HEK293 (cell line): Measurements from ENCODE around the gene ETV6.

Experiments used
- CTCF ChIA-PET: fragments of 350-600 bp; formaldehyde crosslinking; extraction: SDS; loops from one replicate; lab custom pipeline; 2021; ENCODE audit warnings: antibody characterized with exemption; lab: Yijun Ruan, JAX
- POLR2A ChIA-PET: fragments of 300-600 bp; formaldehyde crosslinking; extraction: SDS; loops from one replicate; lab custom pipeline; 2020; ENCODE audit warnings: antibody characterized with exemption, inconsistent platforms; lab: Yijun Ruan, JAX
- H3K27ac ChIP-seq: fragments of 200-500 bp; sonication (Bioruptor generic); 2 replicates; pipeline ENCODE4 v1.5.1; 2014; ENCODE audit warnings: low read depth, low read length, control low read depth, inconsistent platforms; ENCODE audit errors: extremely low read depth
- H3K36me3 ChIP-seq, 2 experiments: fragments of 200-500 bp in 1 of 2; sonication (Bioruptor generic) in 1 of 2; 1 replicate in 1 of 2; 2 replicates in 1 of 2; pipeline ENCODE4 v1.5.1; 2014 to 2017; ENCODE audit warnings: inconsistent platforms in 2 of 2, low read length in 2 of 2; ENCODE audit not compliant: control insufficient read depth in 2 of 2, insufficient read depth in 1 of 2
- H3K4me1 ChIP-seq: fragments of 200-500 bp; sonication (Bioruptor generic); 2 replicates; pipeline ENCODE4 v1.5.1; 2014; ENCODE audit warnings: mild to moderate bottlenecking, low read length, inconsistent platforms; ENCODE audit not compliant: control insufficient read depth, insufficient read depth
- H3K4me3 ChIP-seq: 2 replicates; pipeline ENCODE4 v1.5.1; 2011; ENCODE audit warnings: low read depth, mild to moderate bottlenecking, control low read depth, low read length, moderate library complexity
- H3K9me3 ChIP-seq: fragments of 200-500 bp; sonication (Bioruptor generic); 2 replicates; pipeline ENCODE4 v1.5.1; 2014; ENCODE audit warnings: low read depth, low read length, inconsistent platforms; ENCODE audit not compliant: control insufficient read depth, insufficient read depth
- HOXC10 ChIP-seq: sonication (generic); formaldehyde crosslinking; IDR thresholded peaks from 2 replicates; pipeline ENCODE4 v1.8.1; 2023; ENCODE audit warnings: mild to moderate bottlenecking, missing genetic modification reagents
- KLF10 ChIP-seq: fragments of 450-650 bp; IDR thresholded peaks from 2 replicates; pipeline ENCODE4 v1.5.1; 2018; ENCODE audit warnings: missing biosample characterization, mild to moderate bottlenecking, missing genetic modification characterization
- MEIS1 ChIP-seq: sonication (generic); formaldehyde crosslinking; IDR thresholded peaks from 2 replicates; pipeline ENCODE4 v1.8.1; 2022; ENCODE audit warnings: missing genetic modification reagents, mild to moderate bottlenecking, borderline replicate concordance
- OSR2 ChIP-seq: fragments of 450-650 bp; formaldehyde crosslinking; IDR thresholded peaks from 2 replicates; pipeline ENCODE4 v1.5.1; 2016; ENCODE audit warnings: missing biosample characterization, missing genetic modification characterization
- SCRT1 ChIP-seq: fragments of 450-650 bp; formaldehyde crosslinking; IDR thresholded peaks from 2 replicates; pipeline ENCODE4 v1.5.1; 2016; ENCODE audit warnings: missing biosample characterization, missing genetic modification characterization, borderline replicate concordance
- SP7 ChIP-seq: fragments of 450-650 bp; formaldehyde crosslinking; IDR thresholded peaks from 2 replicates; pipeline ENCODE4 v1.5.1; 2016; ENCODE audit warnings: missing biosample characterization, missing genetic modification characterization
- ZNF112 ChIP-seq: fragments of 450-650 bp; formaldehyde crosslinking; IDR thresholded peaks from 2 replicates; pipeline ENCODE4 v1.5.0; 2017; ENCODE audit warnings: missing biosample characterization, missing genetic modification characterization
- ZNF140 ChIP-seq: fragments of 450-650 bp; formaldehyde crosslinking; IDR thresholded peaks from 2 replicates; pipeline ENCODE4 v1.5.1; 2016; ENCODE audit warnings: missing biosample characterization, missing genetic modification characterization
- ZNF175 ChIP-seq: fragments of 450-650 bp; formaldehyde crosslinking; IDR thresholded peaks from 2 replicates; pipeline ENCODE4 v1.5.1; 2016; ENCODE audit warnings: missing biosample characterization, missing genetic modification characterization
- ZNF24 ChIP-seq: fragments of 450-650 bp; formaldehyde crosslinking; IDR thresholded peaks from 2 replicates; pipeline ENCODE4 v1.5.1; 2016; ENCODE audit warnings: missing biosample characterization, missing genetic modification characterization
- ZNF37A ChIP-seq: fragments of 450-650 bp; IDR thresholded peaks from 2 replicates; pipeline ENCODE4 v1.5.1; 2018; ENCODE audit warnings: missing biosample characterization, missing genetic modification characterization
- ZNF654 ChIP-seq: fragments of 450-650 bp; formaldehyde crosslinking; IDR thresholded peaks from 2 replicates; pipeline ENCODE4 v1.5.1; 2016; ENCODE audit warnings: low read depth, missing biosample characterization, missing genetic modification characterization
- ZNF664 ChIP-seq: fragments of 450-650 bp; formaldehyde crosslinking; IDR thresholded peaks from 2 replicates; pipeline ENCODE4 v1.5.1; 2016; ENCODE audit warnings: missing biosample characterization, missing genetic modification characterization
- TF ChIP-seq, protein P1 (sequence below): fragments of 450-650 bp; formaldehyde crosslinking; IDR thresholded peaks from 2 replicates; pipeline ENCODE4 v1.5.1; 2016; ENCODE audit warnings: missing biosample characterization, missing genetic modification characterization
- TF ChIP-seq, protein P2 (sequence below): fragments of 450-650 bp; formaldehyde crosslinking; IDR thresholded peaks from 2 replicates; pipeline ENCODE4 v1.5.1; 2016; ENCODE audit warnings: missing biosample characterization, missing genetic modification characterization
- TF ChIP-seq, protein P3 (sequence below): fragments of 450-650 bp; IDR thresholded peaks from 2 replicates; pipeline ENCODE4 v1.5.1; 2018; ENCODE audit warnings: missing biosample characterization, missing genetic modification characterization
- TF ChIP-seq, protein P4 (sequence below): fragments of 450-650 bp; formaldehyde crosslinking; IDR thresholded peaks from 2 replicates; pipeline ENCODE4 v1.5.1; 2016; ENCODE audit warnings: missing biosample characterization, missing genetic modification characterization, low read depth
- TF ChIP-seq, protein P5 (sequence below): fragments of 450-650 bp; formaldehyde crosslinking; IDR thresholded peaks from 2 replicates; pipeline ENCODE4 v1.5.1; 2016; ENCODE audit warnings: missing biosample characterization, missing genetic modification characterization

Gene ETV6

DNA sequence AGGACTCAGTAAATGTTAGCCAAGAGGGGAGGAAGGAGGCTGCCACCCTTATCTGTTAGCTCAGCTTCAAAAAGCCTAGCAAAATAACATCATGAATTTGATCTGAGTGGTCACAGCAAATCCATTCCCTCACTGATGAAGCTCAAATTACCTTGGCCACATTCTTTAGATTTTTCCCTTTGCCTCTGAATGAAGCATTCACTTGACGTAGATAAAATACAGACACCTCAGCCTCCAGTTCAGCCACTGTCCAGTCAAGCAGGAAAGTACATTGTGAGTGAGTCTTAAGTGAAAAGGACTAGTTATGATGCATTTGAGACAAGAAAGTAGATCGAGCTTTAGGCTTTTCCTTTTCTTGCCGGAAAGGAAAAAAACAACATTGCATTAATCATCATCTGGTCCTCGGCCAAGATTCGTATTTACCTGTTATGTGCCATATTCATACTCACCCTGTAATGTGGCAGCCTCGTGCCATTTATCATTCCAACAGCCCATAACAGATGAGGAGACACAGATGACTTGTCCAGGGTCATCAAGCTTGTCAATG lies 146.5 kb downstream of the ETV6 start:
- no peak overlapping the region for H3K27ac ChIP-seq
- peaks cover 12% of the 10 kb centered on the region for H3K4me1 ChIP-seq
- H3K4me3 ChIP-seq = no peak overlapping the region
- no peaks in the 10 kb centered on the region for H3K36me3 ChIP-seq
- no peaks in the 10 kb centered on the region for H3K9me3 ChIP-seq
- TF ChIP-seq KLF10 (no peak), ZNF24 (tag by site-specific recombination) (no peak), MEIS1 (CRISPR knock-in tag) (no peak), ZNF664 (tag by site-specific recombination) (no peak), ZNF112 (tag by site-specific recombination) (no peak), OSR2 (tag by site-specific recombination) (no peak), ZNF140 (tag by site-specific recombination) (no peak)
- TF ChIP-seq, protein P1, sequence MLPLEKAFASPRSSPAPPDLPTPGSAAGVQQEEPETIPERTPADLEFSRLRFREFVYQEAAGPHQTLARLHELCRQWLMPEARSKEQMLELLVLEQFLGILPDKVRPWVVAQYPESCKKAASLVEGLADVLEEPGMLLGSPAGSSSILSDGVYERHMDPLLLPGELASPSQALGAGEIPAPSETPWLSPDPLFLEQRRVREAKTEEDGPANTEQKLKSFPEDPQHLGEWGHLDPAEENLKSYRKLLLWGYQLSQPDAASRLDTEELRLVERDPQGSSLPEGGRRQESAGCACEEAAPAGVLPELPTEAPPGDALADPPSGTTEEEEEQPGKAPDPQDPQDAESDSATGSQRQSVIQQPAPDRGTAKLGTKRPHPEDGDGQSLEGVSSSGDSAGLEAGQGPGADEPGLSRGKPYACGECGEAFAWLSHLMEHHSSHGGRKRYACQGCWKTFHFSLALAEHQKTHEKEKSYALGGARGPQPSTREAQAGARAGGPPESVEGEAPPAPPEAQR (tag by site-specific recombination) = no peak
- TF ChIP-seq, protein P2, sequence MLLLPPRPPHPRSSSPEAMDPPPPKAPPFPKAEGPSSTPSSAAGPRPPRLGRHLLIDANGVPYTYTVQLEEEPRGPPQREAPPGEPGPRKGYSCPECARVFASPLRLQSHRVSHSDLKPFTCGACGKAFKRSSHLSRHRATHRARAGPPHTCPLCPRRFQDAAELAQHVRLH (tag by site-specific recombination) = no peak
- TF ChIP-seq, protein P3, sequence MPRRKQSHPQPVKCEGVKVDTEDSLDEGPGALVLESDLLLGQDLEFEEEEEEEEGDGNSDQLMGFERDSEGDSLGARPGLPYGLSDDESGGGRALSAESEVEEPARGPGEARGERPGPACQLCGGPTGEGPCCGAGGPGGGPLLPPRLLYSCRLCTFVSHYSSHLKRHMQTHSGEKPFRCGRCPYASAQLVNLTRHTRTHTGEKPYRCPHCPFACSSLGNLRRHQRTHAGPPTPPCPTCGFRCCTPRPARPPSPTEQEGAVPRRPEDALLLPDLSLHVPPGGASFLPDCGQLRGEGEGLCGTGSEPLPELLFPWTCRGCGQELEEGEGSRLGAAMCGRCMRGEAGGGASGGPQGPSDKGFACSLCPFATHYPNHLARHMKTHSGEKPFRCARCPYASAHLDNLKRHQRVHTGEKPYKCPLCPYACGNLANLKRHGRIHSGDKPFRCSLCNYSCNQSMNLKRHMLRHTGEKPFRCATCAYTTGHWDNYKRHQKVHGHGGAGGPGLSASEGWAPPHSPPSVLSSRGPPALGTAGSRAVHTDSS = no peak
- TF ChIP-seq, protein P4, sequence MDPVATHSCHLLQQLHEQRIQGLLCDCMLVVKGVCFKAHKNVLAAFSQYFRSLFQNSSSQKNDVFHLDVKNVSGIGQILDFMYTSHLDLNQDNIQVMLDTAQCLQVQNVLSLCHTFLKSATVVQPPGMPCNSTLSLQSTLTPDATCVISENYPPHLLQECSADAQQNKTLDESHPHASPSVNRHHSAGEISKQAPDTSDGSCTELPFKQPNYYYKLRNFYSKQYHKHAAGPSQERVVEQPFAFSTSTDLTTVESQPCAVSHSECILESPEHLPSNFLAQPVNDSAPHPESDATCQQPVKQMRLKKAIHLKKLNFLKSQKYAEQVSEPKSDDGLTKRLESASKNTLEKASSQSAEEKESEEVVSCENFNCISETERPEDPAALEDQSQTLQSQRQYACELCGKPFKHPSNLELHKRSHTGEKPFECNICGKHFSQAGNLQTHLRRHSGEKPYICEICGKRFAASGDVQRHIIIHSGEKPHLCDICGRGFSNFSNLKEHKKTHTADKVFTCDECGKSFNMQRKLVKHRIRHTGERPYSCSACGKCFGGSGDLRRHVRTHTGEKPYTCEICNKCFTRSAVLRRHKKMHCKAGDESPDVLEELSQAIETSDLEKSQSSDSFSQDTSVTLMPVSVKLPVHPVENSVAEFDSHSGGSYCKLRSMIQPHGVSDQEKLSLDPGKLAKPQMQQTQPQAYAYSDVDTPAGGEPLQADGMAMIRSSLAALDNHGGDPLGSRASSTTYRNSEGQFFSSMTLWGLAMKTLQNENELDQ (tag by site-specific recombination) = no peak
- TF ChIP-seq, all 188 proteins: peak for 0
- ChIA-PET CTCF (interaction anchor here (0.7 kb wide), 1 partner anchor 164 kb away, joined by 3 read pairs; no protein-coding TSS in a partner anchor), POLR2A (no interaction called here)

DNA sequence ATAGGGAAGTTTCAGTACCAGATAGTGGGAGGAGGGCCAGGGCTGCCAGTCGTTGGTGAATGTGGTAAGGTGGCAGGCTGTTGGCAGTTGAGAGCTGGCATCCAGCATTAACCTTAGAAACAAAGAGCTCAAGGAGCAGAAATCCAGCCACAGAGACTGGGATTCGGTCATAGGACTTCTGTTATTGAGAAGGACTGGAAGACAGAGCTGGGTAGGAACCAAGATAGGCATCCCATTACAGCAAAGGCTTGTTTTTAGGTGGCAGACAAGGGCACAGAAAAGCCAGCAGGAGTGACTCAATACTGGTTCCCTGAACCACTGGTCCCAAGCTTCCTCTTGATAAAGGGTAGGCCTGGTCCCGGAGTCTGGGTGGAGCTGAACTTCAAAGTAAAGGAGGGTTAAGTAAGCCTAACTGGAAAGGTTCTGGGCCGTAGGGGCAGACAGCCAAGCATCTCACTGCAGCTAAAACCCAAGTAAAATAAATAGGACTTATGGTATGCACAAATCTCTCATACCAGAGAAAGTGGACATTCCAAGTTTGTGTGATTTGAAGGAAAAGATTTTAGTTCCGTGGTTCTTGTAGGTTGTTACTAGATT lies 147.9 kb downstream of the ETV6 start:
- ChIA-PET POLR2A (no interaction called here), CTCF (no interaction called here)
- H3K27ac ChIP-seq = no peak overlapping the region
- peaks cover 12% of the 10 kb centered on the region for H3K4me1 ChIP-seq
- TF ChIP-seq SCRT1 = no peak
- TF ChIP-seq ZNF654 (tag by site-specific recombination) = no peak
- no peak for TF ChIP-seq SP7 (tag by site-specific recombination)
- TF ChIP-seq ZNF37A (tag by site-specific recombination) = no peak
- no peak for TF ChIP-seq ZNF175
- TF ChIP-seq, protein P5, sequence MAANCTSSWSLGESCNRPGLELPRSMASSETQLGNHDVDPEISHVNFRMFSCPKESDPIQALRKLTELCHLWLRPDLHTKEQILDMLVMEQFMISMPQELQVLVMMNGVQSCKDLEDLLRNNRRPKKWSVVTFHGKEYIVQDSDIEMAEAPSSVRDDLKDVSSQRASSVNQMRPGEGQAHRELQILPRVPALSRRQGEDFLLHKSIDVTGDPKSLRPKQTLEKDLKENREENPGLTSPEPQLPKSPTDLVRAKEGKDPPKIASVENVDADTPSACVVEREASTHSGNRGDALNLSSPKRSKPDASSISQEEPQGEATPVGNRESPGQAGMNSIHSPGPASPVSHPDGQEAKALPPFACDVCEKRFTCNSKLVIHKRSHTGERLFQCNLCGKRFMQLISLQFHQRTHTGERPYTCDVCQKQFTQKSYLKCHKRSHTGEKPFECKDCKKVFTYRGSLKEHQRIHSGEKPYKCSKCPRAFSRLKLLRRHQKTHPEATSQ = no peak
- no peak for TF ChIP-seq HOXC10 (CRISPR knock-in tag)
- H3K36me3 ChIP-seq = no peaks in the 10 kb centered on the region
- H3K4me3 ChIP-seq = no peak overlapping the region
- no peaks in the 10 kb centered on the region for H3K9me3 ChIP-seq
